ENCODE data around the gene C1orf21.

Gene C1orf21

GRCh38 chr1:184648160-184648855 is 261.5 kb downstream of the C1orf21 start:
- DNase-seq (ENCODE audit: low read depth), result no peak
- H3K36me3 ChIP-seq (ENCODE audit: control insufficient read depth, insufficient read depth, low read length, severe bottlenecking), result no peaks in the 10 kb centered on the region

GRCh38 chr1:184648856-184649201 is 262.0 kb downstream of the C1orf21 start:
- H3K36me3 ChIP-seq (ENCODE audit: control insufficient read depth, insufficient read depth, low read length, severe bottlenecking), result no peaks in the 10 kb centered on the region
- no peak for DNase-seq (ENCODE audit: low read depth)
- H3K4me3 ChIP-seq (ENCODE audit: low read length), result peak overlapping the region; percentile 58
- no peaks in the 10 kb centered on the region for H3K27me3 ChIP-seq (replicated peaks; ENCODE audit: control insufficient read depth, insufficient read depth, low read length)
- peaks cover 32% of the 10 kb centered on the region for H3K4me1 ChIP-seq (ENCODE audit: control insufficient read depth, insufficient read depth, low read length)
- peak overlapping the region; percentile 33 for H3K9ac ChIP-seq (ENCODE audit: low read length)
- peaks cover 6% of the 10 kb centered on the region for H3K9me3 ChIP-seq (ENCODE audit: control insufficient read depth, low read length)

More at GRCh38 chr1:184648160-184648855, 261.5 kb downstream of the C1orf21 start:
- H3K4me3 ChIP-seq (ENCODE audit: low read length), result no peak overlapping the region
- peaks cover 6% of the 10 kb centered on the region for H3K9me3 ChIP-seq (ENCODE audit: control insufficient read depth, low read length)
- H3K9ac ChIP-seq (ENCODE audit: low read length), result no peak overlapping the region
- peaks cover 32% of the 10 kb centered on the region for H3K4me1 ChIP-seq (ENCODE audit: control insufficient read depth, insufficient read depth, low read length)
- no peaks in the 10 kb centered on the region for H3K27me3 ChIP-seq (replicated peaks; ENCODE audit: control insufficient read depth, insufficient read depth, low read length)

- H3K9me3 ChIP-seq (ENCODE audit: control insufficient read depth, low read length), result peaks cover 6% of the 10 kb centered on the region
- peaks cover 32% of the 10 kb centered on the region for H3K4me1 ChIP-seq (ENCODE audit: control insufficient read depth, insufficient read depth, low read length)
- no peak for DNase-seq (ENCODE audit: low read depth)
- peak overlapping the region; percentile 58 for H3K4me3 ChIP-seq (ENCODE audit: low read length)
- H3K27me3 ChIP-seq (replicated peaks; ENCODE audit: control insufficient read depth, insufficient read depth, low read length), result no peaks in the 10 kb centered on the region
- peak overlapping the region; percentile 33 for H3K9ac ChIP-seq (ENCODE audit: low read length)
- no peaks in the 10 kb centered on the region for H3K36me3 ChIP-seq (ENCODE audit: control insufficient read depth, insufficient read depth, low read length, severe bottlenecking)
Measured at GRCh38 chr1:184649451-184649888, 262.6 kb downstream of the C1orf21 start.

- no peak overlapping the region for H3K9ac ChIP-seq (ENCODE audit: low read length)
- H3K4me1 ChIP-seq (ENCODE audit: control insufficient read depth, insufficient read depth, low read length), result peaks cover 32% of the 10 kb centered on the region
- H3K36me3 ChIP-seq (ENCODE audit: control insufficient read depth, insufficient read depth, low read length, severe bottlenecking), result no peaks in the 10 kb centered on the region
- H3K27me3 ChIP-seq (replicated peaks; ENCODE audit: control insufficient read depth, insufficient read depth, low read length), result no peaks in the 10 kb centered on the region
- peaks cover 6% of the 10 kb centered on the region for H3K9me3 ChIP-seq (ENCODE audit: control insufficient read depth, low read length)
- H3K4me3 ChIP-seq (ENCODE audit: low read length), result no peak overlapping the region
- DNase-seq (ENCODE audit: low read depth), result no peak
Measured at GRCh38 chr1:184650177-184650866, 263.5 kb downstream of the C1orf21 start.

GRCh38 chr1:184655185-184655584 is 268.4 kb downstream of the C1orf21 start:
- Histone ChIP-seq H3K9me3 (ENCODE audit: control insufficient read depth, low read length) (peaks cover 6% of the 10 kb centered on the region), H3K36me3 (ENCODE audit: control insufficient read depth, insufficient read depth, low read length, severe bottlenecking) (no peaks in the 10 kb centered on the region), H3K4me1 (ENCODE audit: control insufficient read depth, insufficient read depth, low read length) (peaks cover under 1% of the 10 kb centered on the region), H3K27me3 (replicated peaks; ENCODE audit: control insufficient read depth, insufficient read depth, low read length) (no peaks in the 10 kb centered on the region), H3K4me3 (ENCODE audit: low read length) (no peak overlapping the region), H3K9ac (ENCODE audit: low read length) (no peak overlapping the region)
- DNase-seq (ENCODE audit: low read depth), result no peak

- Histone ChIP-seq H3K27me3 (replicated peaks; ENCODE audit: control insufficient read depth, insufficient read depth, low read length) (no peaks in the 10 kb centered on the region), H3K4me3 (ENCODE audit: low read length) (no peak overlapping the region), H3K36me3 (ENCODE audit: control insufficient read depth, insufficient read depth, low read length, severe bottlenecking) (no peaks in the 10 kb centered on the region), H3K4me1 (ENCODE audit: control insufficient read depth, insufficient read depth, low read length) (no peaks in the 10 kb centered on the region), H3K9ac (ENCODE audit: low read length) (no peak overlapping the region), H3K9me3 (ENCODE audit: control insufficient read depth, low read length) (peaks cover 6% of the 10 kb centered on the region)
- DNase-seq (ENCODE audit: low read depth), result no peak
Measured at GRCh38 chr1:184656221-184656620, 269.4 kb downstream of the C1orf21 start.

GRCh38 chr1:184658055-184658454 is 271.2 kb downstream of the C1orf21 start:
- H3K27me3 ChIP-seq (replicated peaks; ENCODE audit: control insufficient read depth, insufficient read depth, low read length), result no peaks in the 10 kb centered on the region
- H3K4me1 ChIP-seq (ENCODE audit: control insufficient read depth, insufficient read depth, low read length), result no peaks in the 10 kb centered on the region
- DNase-seq (ENCODE audit: low read depth), result no peak
- H3K36me3 ChIP-seq (ENCODE audit: control insufficient read depth, insufficient read depth, low read length, severe bottlenecking), result no peaks in the 10 kb centered on the region
- H3K9ac ChIP-seq (ENCODE audit: low read length), result no peak overlapping the region
- H3K4me3 ChIP-seq (ENCODE audit: low read length), result no peak overlapping the region
- no peaks in the 10 kb centered on the region for H3K9me3 ChIP-seq (ENCODE audit: control insufficient read depth, low read length)

GRCh38 chr1:184660462-184661191 is 273.8 kb downstream of the C1orf21 start:
- H3K36me3 ChIP-seq (ENCODE audit: control insufficient read depth, insufficient read depth, low read length, severe bottlenecking), result no peaks in the 10 kb centered on the region
- no peak overlapping the region for H3K9ac ChIP-seq (ENCODE audit: low read length)
- peaks cover 6% of the 10 kb centered on the region for H3K27me3 ChIP-seq (replicated peaks; ENCODE audit: control insufficient read depth, insufficient read depth, low read length)
- H3K9me3 ChIP-seq (ENCODE audit: control insufficient read depth, low read length), result no peaks in the 10 kb centered on the region
- peaks cover 6% of the 10 kb centered on the region for H3K4me1 ChIP-seq (ENCODE audit: control insufficient read depth, insufficient read depth, low read length)
- DNase-seq (ENCODE audit: low read depth), result peak; percentile 4
- no peak overlapping the region for H3K4me3 ChIP-seq (ENCODE audit: low read length)

- Histone ChIP-seq H3K36me3 (ENCODE audit: control insufficient read depth, insufficient read depth, low read length, severe bottlenecking) (no peaks in the 10 kb centered on the region), H3K9ac (ENCODE audit: low read length) (no peak overlapping the region), H3K4me1 (ENCODE audit: control insufficient read depth, insufficient read depth, low read length) (peaks cover 6% of the 10 kb centered on the region), H3K9me3 (ENCODE audit: control insufficient read depth, low read length) (no peaks in the 10 kb centered on the region), H3K27me3 (replicated peaks; ENCODE audit: control insufficient read depth, insufficient read depth, low read length) (peaks cover 6% of the 10 kb centered on the region), H3K4me3 (ENCODE audit: low read length) (no peak overlapping the region)
- no peak for DNase-seq (ENCODE audit: low read depth)
Measured at GRCh38 chr1:184661801-184662200, 275.0 kb downstream of the C1orf21 start.

GRCh38 chr1:184664042-184664660 is 277.3 kb downstream of the C1orf21 start:
- peak overlapping the region; percentile 79 for H3K4me3 ChIP-seq (ENCODE audit: low read length)

GRCh38 chr1:184664661-184665060 is 277.8 kb downstream of the C1orf21 start:
- Histone ChIP-seq H3K9me3 (ENCODE audit: control insufficient read depth, low read length) (no peaks in the 10 kb centered on the region), H3K4me3 (ENCODE audit: low read length) (no peak overlapping the region), H3K27me3 (replicated peaks; ENCODE audit: control insufficient read depth, insufficient read depth, low read length) (peaks cover 6% of the 10 kb centered on the region), H3K36me3 (ENCODE audit: control insufficient read depth, insufficient read depth, low read length, severe bottlenecking) (no peaks in the 10 kb centered on the region), H3K4me1 (ENCODE audit: control insufficient read depth, insufficient read depth, low read length) (peaks cover 6% of the 10 kb centered on the region), H3K9ac (ENCODE audit: low read length) (peak overlapping the region; percentile 77)
- DNase-seq (ENCODE audit: low read depth), result no peak

More at GRCh38 chr1:184664042-184664660, 277.3 kb downstream of the C1orf21 start:
- DNase-seq (ENCODE audit: low read depth), result peak; percentile 93
- Histone ChIP-seq H3K27me3 (replicated peaks; ENCODE audit: control insufficient read depth, insufficient read depth, low read length) (peaks cover 6% of the 10 kb centered on the region), H3K36me3 (ENCODE audit: control insufficient read depth, insufficient read depth, low read length, severe bottlenecking) (no peaks in the 10 kb centered on the region), H3K4me1 (ENCODE audit: control insufficient read depth, insufficient read depth, low read length) (peaks cover 6% of the 10 kb centered on the region), H3K9ac (ENCODE audit: low read length) (peak overlapping the region; percentile 77), H3K9me3 (ENCODE audit: control insufficient read depth, low read length) (no peaks in the 10 kb centered on the region)
